OCI-LY1 (cell line): Measurements from ENCODE around the gene COLEC12.

Experiments
- EZH2 ChIP-seq: fragments of 200-600 bp; sonication (generic), shearing (Covaris generic); IDR thresholded peaks from 2 replicates; pipeline ENCODE4 v1.8.0; 2017; ENCODE audit warnings: borderline replicate concordance, mixed run types, mild to moderate bottlenecking, antibody characterized with exemption, low read length, moderate library complexity, mixed read lengths
- TF ChIP-seq, protein P1 (sequence below): fragments of 200-600 bp; sonication (generic), shearing (Covaris generic); IDR thresholded peaks from 2 replicates; pipeline ENCODE4 v1.5.1; 2017; ENCODE audit warnings: mild to moderate bottlenecking, antibody characterized with exemption, low read length, moderate library complexity, mixed read lengths

DNA sequence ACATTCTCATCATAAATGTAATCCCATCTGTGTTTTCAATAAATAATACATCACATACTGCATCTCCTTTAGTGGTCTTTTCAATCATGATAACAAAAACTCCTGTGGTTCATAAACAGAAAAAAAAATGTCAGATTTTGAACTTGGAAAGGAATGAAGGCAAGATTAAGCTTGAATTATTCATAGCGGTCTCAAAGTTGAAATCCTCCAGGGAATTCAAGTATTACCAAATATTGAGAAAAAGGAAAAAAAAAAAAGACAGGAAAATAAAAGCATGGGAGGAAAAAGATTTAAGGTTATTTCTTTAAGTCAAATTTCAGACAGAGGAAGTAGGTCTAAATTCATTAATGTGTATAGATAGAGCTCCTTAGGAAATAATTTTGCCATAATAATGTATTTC, 92.1 kb downstream of the COLEC12 start:
- TF ChIP-seq, protein P1, sequence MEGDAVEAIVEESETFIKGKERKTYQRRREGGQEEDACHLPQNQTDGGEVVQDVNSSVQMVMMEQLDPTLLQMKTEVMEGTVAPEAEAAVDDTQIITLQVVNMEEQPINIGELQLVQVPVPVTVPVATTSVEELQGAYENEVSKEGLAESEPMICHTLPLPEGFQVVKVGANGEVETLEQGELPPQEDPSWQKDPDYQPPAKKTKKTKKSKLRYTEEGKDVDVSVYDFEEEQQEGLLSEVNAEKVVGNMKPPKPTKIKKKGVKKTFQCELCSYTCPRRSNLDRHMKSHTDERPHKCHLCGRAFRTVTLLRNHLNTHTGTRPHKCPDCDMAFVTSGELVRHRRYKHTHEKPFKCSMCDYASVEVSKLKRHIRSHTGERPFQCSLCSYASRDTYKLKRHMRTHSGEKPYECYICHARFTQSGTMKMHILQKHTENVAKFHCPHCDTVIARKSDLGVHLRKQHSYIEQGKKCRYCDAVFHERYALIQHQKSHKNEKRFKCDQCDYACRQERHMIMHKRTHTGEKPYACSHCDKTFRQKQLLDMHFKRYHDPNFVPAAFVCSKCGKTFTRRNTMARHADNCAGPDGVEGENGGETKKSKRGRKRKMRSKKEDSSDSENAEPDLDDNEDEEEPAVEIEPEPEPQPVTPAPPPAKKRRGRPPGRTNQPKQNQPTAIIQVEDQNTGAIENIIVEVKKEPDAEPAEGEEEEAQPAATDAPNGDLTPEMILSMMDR: no peak
- TF ChIP-seq EZH2: no peak
